Measurements from ENCODE around the gene ARSG. TPM values are rescaled to one million over a fixed set of nuclear protein-coding genes. Genes with fewer than 3 reads are reported as not detected.

The ARSG gene
- total and polyA plus RNA-seq, 2 of the 8 experiments (the other 6 are each of a cell fraction or from before 2014, with no cell fraction given) = 3.3 to 4.0 TPM

DNA sequence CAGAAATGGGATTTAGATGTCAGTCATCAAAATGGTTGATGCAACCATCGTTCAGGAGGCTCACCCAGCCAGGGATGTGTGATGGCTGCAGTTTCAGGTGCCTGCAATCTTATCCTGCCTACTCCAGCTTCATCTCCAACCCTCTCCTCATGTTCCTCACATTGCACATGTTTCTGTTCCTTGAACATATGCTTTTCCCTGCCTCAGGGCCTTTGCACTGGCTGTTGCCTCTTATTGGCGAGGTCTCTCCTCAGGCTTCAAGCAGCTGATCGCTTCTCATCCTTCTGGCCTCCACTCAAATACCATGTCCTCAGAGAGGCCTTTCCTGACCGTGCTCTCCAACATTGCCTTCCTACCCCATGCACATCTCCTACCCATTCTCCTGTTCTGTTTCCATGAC is 24.6 kb downstream of the ARSG start (continued):
- no peak for TF ChIP-seq RNF2 (IDR thresholded peaks at IDR 0.05; ENCODE audit: borderline replicate concordance, low read depth, low read length, missing control alignments, poor library complexity, severe bottlenecking)
- no peak for TF ChIP-seq CBX5 (IDR thresholded peaks at IDR 0.05; ENCODE audit: low read depth, low read length)

All from H1 (cell line).